OCI-LY7 (cell line): ENCODE data around the gene ILKAP.

Experiments used
- EZH2phosphoT487 ChIP-seq: fragments of 200-600 bp; sonication (generic); IDR thresholded peaks from 2 replicates; pipeline ENCODE4 v1.6.1; 2018; ENCODE audit warnings: low read depth, borderline replicate concordance, mild to moderate bottlenecking, mixed run types, antibody characterized with exemption, low read length, moderate library complexity, mixed read lengths
- TF ChIP-seq, protein P1 (sequence below): fragments of 200-600 bp; sonication (generic); conservative IDR thresholded peaks from 2 replicates; pipeline ENCODE4 v1.5.1; 2014; ENCODE audit warnings: mild to moderate bottlenecking, antibody characterized with exemption, low read length, moderate library complexity, mixed read lengths

- TF ChIP-seq EZH2phosphoT487, result no peak
- TF ChIP-seq, protein P1, sequence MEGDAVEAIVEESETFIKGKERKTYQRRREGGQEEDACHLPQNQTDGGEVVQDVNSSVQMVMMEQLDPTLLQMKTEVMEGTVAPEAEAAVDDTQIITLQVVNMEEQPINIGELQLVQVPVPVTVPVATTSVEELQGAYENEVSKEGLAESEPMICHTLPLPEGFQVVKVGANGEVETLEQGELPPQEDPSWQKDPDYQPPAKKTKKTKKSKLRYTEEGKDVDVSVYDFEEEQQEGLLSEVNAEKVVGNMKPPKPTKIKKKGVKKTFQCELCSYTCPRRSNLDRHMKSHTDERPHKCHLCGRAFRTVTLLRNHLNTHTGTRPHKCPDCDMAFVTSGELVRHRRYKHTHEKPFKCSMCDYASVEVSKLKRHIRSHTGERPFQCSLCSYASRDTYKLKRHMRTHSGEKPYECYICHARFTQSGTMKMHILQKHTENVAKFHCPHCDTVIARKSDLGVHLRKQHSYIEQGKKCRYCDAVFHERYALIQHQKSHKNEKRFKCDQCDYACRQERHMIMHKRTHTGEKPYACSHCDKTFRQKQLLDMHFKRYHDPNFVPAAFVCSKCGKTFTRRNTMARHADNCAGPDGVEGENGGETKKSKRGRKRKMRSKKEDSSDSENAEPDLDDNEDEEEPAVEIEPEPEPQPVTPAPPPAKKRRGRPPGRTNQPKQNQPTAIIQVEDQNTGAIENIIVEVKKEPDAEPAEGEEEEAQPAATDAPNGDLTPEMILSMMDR, result no peak
Observed at GRCh38 chr2:238159661-238160205, 43.8 kb downstream of the ILKAP start.
